Thyroid gland (tissue), 4 donors: ENCODE data around the gene SREBF2.

Experiments used
- CTCF ChIP-seq, 6 experiments: fragments of 200-600 bp in 3 of 6; fragments of 450-650 bp in 3 of 6; sonication (generic) in 3 of 6; IDR thresholded peaks; one replicate each; pipeline ENCODE4 v1.5.1; 2016 to 2019; ENCODE audit warnings: antibody characterized with exemption in 6 of 6, mild to moderate bottlenecking in 2 of 6, inconsistent platforms in 1 of 6, moderate library complexity in 1 of 6
- POLR2A ChIP-seq, 2 donors: fragments of 450-650 bp; IDR thresholded peaks; one replicate each; pipeline ENCODE4 v1.6.1; 2017; ENCODE audit warnings: antibody characterized with exemption in 2 of 2, mild to moderate bottlenecking in 2 of 2, moderate library complexity in 1 of 2

- TF ChIP-seq CTCF (IDR thresholded peaks at IDR 0.05) (no peak), POLR2A (IDR thresholded peaks at IDR 0.05) (no peak)
Measured at GRCh38 chr22:41875531-41876270, 42.8 kb downstream of the SREBF2 start.
